Measurements from ENCODE around the gene COPS3.

Gene COPS3

GRCh38 chr17:17289701-17290100, 8.7 kb upstream of the COPS3 start:
- Histone ChIP-seq H3K9me3 (ENCODE audit: control insufficient read depth, low read length) (no peaks in the 10 kb centered on the region), H2BK15ac (ENCODE audit: low read depth, poor library complexity, severe bottlenecking) (no peak overlapping the region), H3K4ac (ENCODE audit: low read depth in 1 of 2, low read length in 2 of 2) (no peak overlapping the region), H2AFZ (ENCODE audit: low read depth, low read length) (no peak overlapping the region), H3K36me3 (ENCODE audit: control insufficient read depth in 1 of 2, insufficient read depth in 2 of 2, low read depth in 1 of 2, low read length in 2 of 2) (no peaks in the 10 kb centered on the region), H2BK12ac (ENCODE audit: low read length in 2 of 2) (no peak overlapping the region), H2AK5ac (ENCODE audit: low read length, severe bottlenecking) (no peak overlapping the region), H3K79me1 (replicated peaks; ENCODE audit: low read length, poor library complexity, severe bottlenecking) (no peaks in the 10 kb centered on the region), H2BK120ac (ENCODE audit: low read depth, low read length) (no peak overlapping the region), H3K14ac (ENCODE audit: low read length in 2 of 2) (peak overlapping the region in 1 of 2 experiments; percentile 41), H3K27me3 (ENCODE audit: control insufficient read depth in 1 of 2, insufficient read depth in 1 of 2, low read length in 2 of 2) (peaks cover 0 to 11% of the 10 kb centered on the region in 2 experiments), H3K18ac (ENCODE audit: low read depth in 1 of 2, low read length in 2 of 2) (no peak overlapping the region), H3K4me1 (ENCODE audit: control insufficient read depth, insufficient read depth, low read depth, low read length) (no peaks in the 10 kb centered on the region), H3K9ac (ENCODE audit: low read length) (no peak overlapping the region), H2BK5ac (ENCODE audit: low read depth, low read length, poor library complexity, severe bottlenecking) (no peak overlapping the region), H3K4me3 (ENCODE audit: insufficient read depth in 1 of 2, low read depth in 1 of 2, low read length in 2 of 2) (no peak overlapping the region), H3K23ac (ENCODE audit: low read length in 2 of 2) (no peak overlapping the region), H3K27ac (ENCODE audit: low read length, poor library complexity, severe bottlenecking) (no peak overlapping the region), H4K91ac (ENCODE audit: low read length) (peak overlapping the region; percentile 25), H4K8ac (ENCODE audit: low read length) (no peak overlapping the region), H3K4me2 (ENCODE audit: low read length, poor library complexity, severe bottlenecking) (no peak overlapping the region)
- DNase-seq = no peak
- WGBS = 88% methylated on average over 7 of the region's 7 CpGs

DNA sequence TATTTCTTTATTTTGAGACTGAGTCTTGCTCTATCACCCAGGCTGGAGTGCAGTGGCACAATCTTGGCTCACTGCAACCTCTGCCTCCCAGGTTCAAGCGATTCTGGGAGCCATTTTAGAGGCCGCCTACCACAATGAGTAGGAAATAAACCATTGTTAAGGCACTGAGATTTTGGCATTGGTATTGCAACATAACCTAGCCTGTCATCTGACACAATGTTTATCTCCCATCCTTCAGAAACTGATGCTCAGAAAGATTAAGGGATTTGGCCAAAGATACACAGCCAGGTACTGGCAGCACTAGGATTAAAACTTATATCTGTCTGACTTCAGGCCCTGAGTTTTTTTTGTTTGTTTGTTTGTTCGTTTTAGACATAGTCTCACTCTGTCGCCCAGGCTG, 8.0 kb upstream of the COPS3 start:
- Histone ChIP-seq H3K4me1 (ENCODE audit: control insufficient read depth, insufficient read depth, low read depth, low read length) (no peaks in the 10 kb centered on the region), H3K9ac (ENCODE audit: low read length) (no peak overlapping the region), H2BK5ac (ENCODE audit: low read depth, low read length, poor library complexity, severe bottlenecking) (no peak overlapping the region), H3K14ac (ENCODE audit: low read length in 2 of 2) (no peak overlapping the region), H3K4ac (ENCODE audit: low read depth in 1 of 2, low read length in 2 of 2) (no peak overlapping the region), H3K23ac (ENCODE audit: low read length in 2 of 2) (no peak overlapping the region), H2AK5ac (ENCODE audit: low read length, severe bottlenecking) (no peak overlapping the region), H2AFZ (ENCODE audit: low read depth, low read length) (no peak overlapping the region), H3K18ac (ENCODE audit: low read depth in 1 of 2, low read length in 2 of 2) (no peak overlapping the region), H3K27ac (ENCODE audit: low read length, poor library complexity, severe bottlenecking) (no peak overlapping the region), H3K9me3 (ENCODE audit: control insufficient read depth, low read length) (no peaks in the 10 kb centered on the region), H3K4me2 (ENCODE audit: low read length, poor library complexity, severe bottlenecking) (no peak overlapping the region), H2BK15ac (ENCODE audit: low read depth, poor library complexity, severe bottlenecking) (no peak overlapping the region), H3K4me3 (ENCODE audit: insufficient read depth in 1 of 2, low read depth in 1 of 2, low read length in 2 of 2) (no peak overlapping the region), H2BK12ac (ENCODE audit: low read length in 2 of 2) (no peak overlapping the region), H4K91ac (ENCODE audit: low read length) (no peak overlapping the region), H3K27me3 (ENCODE audit: control insufficient read depth in 1 of 2, insufficient read depth in 1 of 2, low read length in 2 of 2) (peaks cover 0 to 11% of the 10 kb centered on the region in 2 experiments), H3K79me1 (replicated peaks; ENCODE audit: low read length, poor library complexity, severe bottlenecking) (no peaks in the 10 kb centered on the region), H3K36me3 (ENCODE audit: control insufficient read depth in 1 of 2, insufficient read depth in 2 of 2, low read depth in 1 of 2, low read length in 2 of 2) (no peaks in the 10 kb centered on the region), H4K8ac (ENCODE audit: low read length) (no peak overlapping the region), H2BK120ac (ENCODE audit: low read depth, low read length) (no peak overlapping the region)
- DNase-seq = no peak
- 95% methylated on average over 4 of the region's 4 CpGs for WGBS

GRCh38 chr17:17285951-17286350, 4.9 kb upstream of the COPS3 start:
- H3K4me3 ChIP-seq (ENCODE audit: insufficient read depth in 1 of 2, low read depth in 1 of 2, low read length in 2 of 2) = no peak overlapping the region
- no peak overlapping the region for H3K14ac ChIP-seq (ENCODE audit: low read length in 2 of 2)
- H2AK5ac ChIP-seq (ENCODE audit: low read length, severe bottlenecking) = no peak overlapping the region
- no peak overlapping the region for H2BK12ac ChIP-seq (ENCODE audit: low read length in 2 of 2)
- H3K27me3 ChIP-seq (ENCODE audit: control insufficient read depth in 1 of 2, insufficient read depth in 1 of 2, low read length in 2 of 2) = peaks cover 0 to 11% of the 10 kb centered on the region in 2 experiments
- H2BK120ac ChIP-seq (ENCODE audit: low read depth, low read length) = no peak overlapping the region
- no peak overlapping the region for H2AFZ ChIP-seq (ENCODE audit: low read depth, low read length)
- no peaks in the 10 kb centered on the region for H3K4me1 ChIP-seq (ENCODE audit: control insufficient read depth, insufficient read depth, low read depth, low read length)
- H3K36me3 ChIP-seq (ENCODE audit: control insufficient read depth in 1 of 2, insufficient read depth in 2 of 2, low read depth in 1 of 2, low read length in 2 of 2) = no peaks in the 10 kb centered on the region
- no peaks in the 10 kb centered on the region for H3K9me3 ChIP-seq (ENCODE audit: control insufficient read depth, low read length)
- 89% methylated on average over 4 of the region's 5 CpGs for WGBS
- H3K27ac ChIP-seq (ENCODE audit: low read length, poor library complexity, severe bottlenecking) = no peak overlapping the region
- H3K4me2 ChIP-seq (ENCODE audit: low read length, poor library complexity, severe bottlenecking) = no peak overlapping the region
- no peak overlapping the region for H4K91ac ChIP-seq (ENCODE audit: low read length)
- H3K23ac ChIP-seq (ENCODE audit: low read length in 2 of 2) = no peak overlapping the region
- no peak overlapping the region for H2BK15ac ChIP-seq (ENCODE audit: low read depth, poor library complexity, severe bottlenecking)
- DNase-seq = no peak
- no peak overlapping the region for H3K9ac ChIP-seq (ENCODE audit: low read length)
- H2BK5ac ChIP-seq (ENCODE audit: low read depth, low read length, poor library complexity, severe bottlenecking) = no peak overlapping the region
- H4K8ac ChIP-seq (ENCODE audit: low read length) = no peak overlapping the region
- H3K18ac ChIP-seq (ENCODE audit: low read depth in 1 of 2, low read length in 2 of 2) = no peak overlapping the region
- no peak overlapping the region for H3K4ac ChIP-seq (ENCODE audit: low read depth in 1 of 2, low read length in 2 of 2)
- no peaks in the 10 kb centered on the region for H3K79me1 ChIP-seq (replicated peaks; ENCODE audit: low read length, poor library complexity, severe bottlenecking)

DNA sequence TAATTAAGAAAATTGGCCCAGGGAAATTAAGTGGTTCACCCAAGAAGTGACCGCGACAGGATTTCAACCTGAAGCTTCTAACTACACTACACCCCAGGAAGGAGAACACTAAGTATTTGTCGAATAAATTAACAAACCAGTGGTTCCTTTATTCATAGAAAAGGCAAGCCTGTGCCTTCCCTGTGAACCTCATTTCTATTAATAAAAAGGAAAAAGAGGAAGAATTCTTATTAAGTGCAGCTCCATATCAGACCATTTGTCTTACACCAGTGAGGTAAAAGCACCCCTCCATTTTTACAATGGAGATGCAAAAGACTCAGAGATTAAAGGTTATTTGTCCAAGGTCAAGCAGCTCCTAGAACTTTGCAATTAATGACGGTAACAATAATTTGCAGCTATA, 1.7 kb downstream of the COPS3 start:
- Histone ChIP-seq H3K79me1 (replicated peaks; ENCODE audit: low read length, poor library complexity, severe bottlenecking) (peaks cover 9% of the 10 kb centered on the region), H3K4me2 (ENCODE audit: low read length, poor library complexity, severe bottlenecking) (no peak overlapping the region), H2BK120ac (ENCODE audit: low read depth, low read length) (no peak overlapping the region), H3K9me3 (ENCODE audit: control insufficient read depth, low read length) (no peaks in the 10 kb centered on the region), H2BK12ac (ENCODE audit: low read length in 2 of 2) (no peak overlapping the region), H2BK5ac (ENCODE audit: low read depth, low read length, poor library complexity, severe bottlenecking) (no peak overlapping the region), H3K18ac (ENCODE audit: low read depth in 1 of 2, low read length in 2 of 2) (no peak overlapping the region), H3K14ac (ENCODE audit: low read length in 2 of 2) (no peak overlapping the region), H2BK15ac (ENCODE audit: low read depth, poor library complexity, severe bottlenecking) (no peak overlapping the region), H3K36me3 (ENCODE audit: control insufficient read depth in 1 of 2, insufficient read depth in 2 of 2, low read depth in 1 of 2, low read length in 2 of 2) (peaks cover 10 to 12% of the 10 kb centered on the region in 2 experiments), H3K4me1 (ENCODE audit: control insufficient read depth, insufficient read depth, low read depth, low read length) (peaks cover 4% of the 10 kb centered on the region), H2AK5ac (ENCODE audit: low read length, severe bottlenecking) (no peak overlapping the region), H4K91ac (ENCODE audit: low read length) (no peak overlapping the region), H4K8ac (ENCODE audit: low read length) (no peak overlapping the region), H3K27me3 (ENCODE audit: control insufficient read depth in 1 of 2, insufficient read depth in 1 of 2, low read length in 2 of 2) (no peaks in the 10 kb centered on the region), H3K9ac (ENCODE audit: low read length) (peak overlapping the region; percentile 98), H3K4me3 (ENCODE audit: insufficient read depth in 1 of 2, low read depth in 1 of 2, low read length in 2 of 2) (peak overlapping the region in 1 of 2 experiments; percentile 88), H2AFZ (ENCODE audit: low read depth, low read length) (no peak overlapping the region), H3K4ac (ENCODE audit: low read depth in 1 of 2, low read length in 2 of 2) (no peak overlapping the region), H3K27ac (ENCODE audit: low read length, poor library complexity, severe bottlenecking) (no peak overlapping the region), H3K23ac (ENCODE audit: low read length in 2 of 2) (no peak overlapping the region)
- DNase-seq = no peak
- WGBS = 97% methylated on average over 3 of the region's 4 CpGs

All from mesenchymal stem cell (in vitro differentiated cells and primary cell).